ENCODE measurements around the gene HAGHL. TPM values are rescaled to one million over a fixed set of nuclear protein-coding genes. Genes with fewer than 3 reads are reported as not detected.

HAGHL gene
- total RNA-seq, 1 donor from 2014 or later: 17.7 TPM

- no peak for DNase-seq (ENCODE audit: low read depth)
- Histone ChIP-seq H3K27me3 (ENCODE audit: control insufficient read depth, insufficient read depth, low read length) (no peaks in the 10 kb centered on the region), H3K36me3 (ENCODE audit: control insufficient read depth, insufficient read depth, low read length) (no peaks in the 10 kb centered on the region), H3K4me3 (ENCODE audit: low read depth, low read length) (no peak overlapping the region)
- TF ChIP-seq CTCF (IDR thresholded peaks at IDR 0.05; ENCODE audit: insufficient read depth, low read length, poor library complexity, severe bottlenecking): no peak
These were observed 1.3 kb upstream of the HAGHL start for GRCh38 chr16:725463-726187.

DNA sequence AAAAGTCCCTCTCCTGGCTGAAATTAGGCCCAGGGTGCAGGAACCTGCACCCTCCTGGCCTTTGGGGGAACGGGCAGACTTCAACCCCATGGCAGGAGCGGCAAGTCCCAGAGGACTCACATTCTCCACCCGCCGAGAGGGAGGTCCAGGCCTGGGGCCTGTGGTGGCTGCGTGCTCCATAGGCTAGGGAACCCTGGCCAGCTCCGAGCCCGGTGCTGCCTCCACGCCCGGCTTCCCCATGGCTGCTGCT lies 793 bp upstream of the HAGHL start:
- no peak for TF ChIP-seq CTCF (IDR thresholded peaks at IDR 0.05; ENCODE audit: insufficient read depth, low read length, poor library complexity, severe bottlenecking)
- Histone ChIP-seq H3K4me3 (ENCODE audit: low read depth, low read length) (no peak overlapping the region), H3K27me3 (ENCODE audit: control insufficient read depth, insufficient read depth, low read length) (no peaks in the 10 kb centered on the region), H3K36me3 (ENCODE audit: control insufficient read depth, insufficient read depth, low read length) (no peaks in the 10 kb centered on the region)
- no peak for DNase-seq (ENCODE audit: low read depth)

DNA sequence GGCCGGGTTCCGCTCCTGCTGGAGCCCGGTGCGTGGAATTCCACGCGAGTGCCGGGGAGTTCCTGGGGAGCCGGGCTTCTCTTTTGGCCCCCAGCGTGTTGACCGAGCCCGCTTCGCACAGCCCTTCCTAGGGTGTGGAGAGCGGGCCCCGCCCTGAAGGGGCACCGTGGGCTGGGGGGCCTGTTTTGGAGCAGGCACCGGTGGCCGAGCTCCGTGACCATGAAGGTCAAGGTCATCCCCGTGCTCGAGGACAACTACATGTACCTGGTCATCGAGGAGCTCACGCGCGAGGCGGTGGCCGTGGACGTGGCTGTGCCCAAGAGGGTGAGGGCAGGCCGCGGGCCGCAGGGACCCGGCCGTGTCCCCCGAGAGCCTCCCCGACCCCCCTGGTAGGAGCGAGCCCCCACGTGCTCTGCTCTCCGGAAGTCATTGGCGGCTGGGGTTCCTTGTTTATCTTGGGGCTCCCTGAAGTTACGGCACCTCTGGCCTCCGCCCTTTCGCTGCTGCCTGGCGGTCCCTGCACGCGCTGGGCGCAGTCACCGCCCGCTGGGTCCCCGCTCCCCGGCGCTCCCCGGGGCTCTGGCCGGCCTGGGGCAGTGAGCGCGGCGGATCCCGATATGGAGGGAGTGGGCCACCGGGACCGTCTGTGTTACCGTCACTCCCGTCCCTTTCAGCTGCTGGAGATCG lies 528 bp downstream of the HAGHL start:
- TF ChIP-seq CTCF (IDR thresholded peaks at IDR 0.05; ENCODE audit: insufficient read depth, low read length, poor library complexity, severe bottlenecking): no peak
- Histone ChIP-seq H3K27me3 (ENCODE audit: control insufficient read depth, insufficient read depth, low read length) (no peaks in the 10 kb centered on the region), H3K36me3 (ENCODE audit: control insufficient read depth, insufficient read depth, low read length) (no peaks in the 10 kb centered on the region), H3K4me3 (ENCODE audit: low read depth, low read length) (peak overlapping the region; percentile 65)
- DNase-seq (ENCODE audit: low read depth): no peak

DNA sequence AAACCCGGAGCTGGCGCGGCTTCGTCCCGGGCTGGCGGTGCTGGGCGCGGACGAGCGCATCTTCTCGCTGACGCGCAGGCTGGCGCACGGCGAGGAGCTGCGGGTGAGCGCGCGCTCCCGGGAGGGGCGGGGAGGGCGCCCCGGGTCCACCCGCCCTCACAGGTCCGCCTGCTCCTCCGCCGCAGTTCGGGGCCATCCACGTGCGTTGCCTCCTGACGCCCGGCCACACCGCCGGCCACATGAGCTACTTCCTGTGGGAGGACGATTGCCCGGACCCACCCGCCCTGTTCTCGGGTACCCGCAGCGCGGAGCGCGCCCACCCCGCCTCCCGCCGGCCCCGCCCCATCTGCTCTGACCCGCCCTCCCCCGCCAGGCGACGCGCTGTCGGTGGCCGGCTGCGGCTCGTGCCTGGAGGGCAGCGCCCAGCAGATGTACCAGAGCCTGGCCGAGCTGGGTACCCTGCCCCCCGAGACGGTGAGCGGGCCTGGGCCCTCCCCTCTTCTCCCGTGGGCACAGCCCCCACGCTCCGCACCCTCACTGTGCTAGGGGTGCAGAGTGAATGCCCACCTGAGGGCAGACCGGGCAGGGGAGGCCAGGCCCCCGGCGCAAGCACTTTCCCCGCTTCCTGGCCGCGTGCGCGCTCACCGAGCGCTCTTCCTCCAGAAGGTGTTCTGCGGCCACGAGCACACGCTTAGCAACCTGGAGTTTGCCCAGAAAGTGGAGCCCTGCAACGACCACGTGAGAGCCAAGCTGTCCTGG lies 1.4 kb downstream of the HAGHL start:
- peaks cover under 1% of the 10 kb centered on the region for H3K36me3 ChIP-seq (ENCODE audit: control insufficient read depth, insufficient read depth, low read length)
- peak overlapping the region; percentile 65 for H3K4me3 ChIP-seq (ENCODE audit: low read depth, low read length)
- no peak for TF ChIP-seq CTCF (IDR thresholded peaks at IDR 0.05; ENCODE audit: insufficient read depth, low read length, poor library complexity, severe bottlenecking)
- DNase-seq (ENCODE audit: low read depth): no peak
- H3K27me3 ChIP-seq (ENCODE audit: control insufficient read depth, insufficient read depth, low read length): no peaks in the 10 kb centered on the region

- H3K36me3 ChIP-seq (ENCODE audit: control insufficient read depth, insufficient read depth, low read length): peaks cover 2% of the 10 kb centered on the region
- no peak for TF ChIP-seq CTCF (IDR thresholded peaks at IDR 0.05; ENCODE audit: insufficient read depth, low read length, poor library complexity, severe bottlenecking)
- no peak overlapping the region for H3K4me3 ChIP-seq (ENCODE audit: low read depth, low read length)
- H3K27me3 ChIP-seq (ENCODE audit: control insufficient read depth, insufficient read depth, low read length): no peaks in the 10 kb centered on the region
- DNase-seq (ENCODE audit: low read depth): no peak
These were observed 2.2 kb downstream of the HAGHL start for GRCh38 chr16:728890-729744.
